ELR (cell line): ENCODE data around the gene KRTAP9-1.
"Not testable (repeated sequence)": the region's sequence is repeated elsewhere in the genome, so short reads cannot be mapped to it uniquely, and the experiment has no call there.

Experiments used
- DNase-seq: peaks from one replicate; pipeline ENCODE4 v3.0.0-alpha.2; 2015; ENCODE audit warnings: low read depth

Gene KRTAP9-1

GRCh38 chr17:41178843-41179616 lies 10.7 kb upstream of the KRTAP9-1 start:
- peak; percentile 36 for DNase-seq

DNA sequence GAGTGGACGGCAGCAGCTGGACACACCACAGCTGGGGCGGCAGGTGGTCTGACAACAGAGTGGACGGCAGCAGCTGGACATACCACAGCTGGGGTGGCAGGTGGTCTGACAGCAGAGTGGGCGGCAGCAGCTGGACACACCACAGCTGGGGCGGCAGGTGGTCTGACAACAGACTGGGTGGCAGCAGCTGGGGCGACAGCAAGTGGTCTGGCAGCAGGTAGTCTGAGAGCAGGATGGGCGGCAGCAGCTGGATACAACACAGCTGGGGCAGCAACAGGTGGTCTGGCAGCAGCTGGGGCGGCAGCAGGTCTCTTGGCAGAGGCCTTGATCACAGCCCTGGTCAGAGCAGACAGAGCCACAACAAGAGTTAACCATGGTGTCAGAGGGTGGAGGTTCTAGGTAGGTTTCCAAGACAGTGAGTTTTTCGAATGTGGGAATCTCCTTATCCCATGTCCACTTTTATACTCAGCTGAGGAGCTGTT lies 5.2 kb upstream of the KRTAP9-1 start, which contains the start of gene KRTAP4-1:
KRTAP4-1 (minus strand) TSS at position 432 of the 482 bp plus-strand sequence; CDS start at position 375, 57 bp downstream.
- DNase-seq, result no peak

DNA sequence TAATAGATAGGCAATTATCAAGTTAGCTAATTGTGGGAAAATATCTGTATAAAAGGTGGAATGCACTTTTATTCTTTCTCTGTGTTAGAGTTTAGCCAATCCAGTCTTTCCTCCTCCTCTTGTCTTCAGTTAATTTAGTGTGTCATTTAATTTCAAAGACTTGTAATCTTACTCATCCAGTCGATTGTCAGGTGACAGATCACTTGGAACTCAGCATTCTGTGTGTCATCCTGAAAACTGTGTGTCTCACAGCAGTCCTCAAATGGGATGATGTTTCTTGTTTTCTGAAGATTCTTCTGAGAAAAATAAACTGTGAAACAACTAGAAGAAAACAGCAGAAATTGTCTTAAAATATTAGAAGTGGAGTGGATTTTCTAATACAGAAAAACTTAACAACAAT lies 4.7 kb upstream of the KRTAP9-1 start:
- DNase-seq, result peak; percentile 3

- DNase-seq, result no peak
Observed at GRCh38 chr17:41186872-41187271, 2.8 kb upstream of the KRTAP9-1 start.

DNA sequence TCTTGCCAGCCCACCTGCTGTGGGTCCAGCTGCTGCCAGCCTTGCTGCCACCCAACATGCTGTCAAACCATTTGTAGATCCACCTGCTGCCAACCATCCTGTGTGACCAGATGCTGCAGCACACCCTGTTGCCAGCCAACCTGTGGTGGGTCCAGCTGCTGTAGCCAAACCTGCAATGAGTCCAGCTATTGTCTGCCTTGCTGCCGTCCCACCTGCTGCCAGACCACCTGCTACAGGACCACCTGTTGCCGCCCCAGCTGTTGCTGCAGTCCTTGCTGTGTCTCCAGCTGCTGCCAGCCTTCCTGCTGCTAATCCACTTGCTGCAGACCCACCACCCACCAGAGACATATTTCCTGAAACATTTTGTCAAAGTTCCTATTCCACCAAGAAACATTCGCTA lies 641 bp downstream of the KRTAP9-1 start:
- no peak for DNase-seq

- DNase-seq, result no peak
Observed at GRCh38 chr17:41196068-41196467, 6.4 kb downstream of the KRTAP9-1 start.

DNA sequence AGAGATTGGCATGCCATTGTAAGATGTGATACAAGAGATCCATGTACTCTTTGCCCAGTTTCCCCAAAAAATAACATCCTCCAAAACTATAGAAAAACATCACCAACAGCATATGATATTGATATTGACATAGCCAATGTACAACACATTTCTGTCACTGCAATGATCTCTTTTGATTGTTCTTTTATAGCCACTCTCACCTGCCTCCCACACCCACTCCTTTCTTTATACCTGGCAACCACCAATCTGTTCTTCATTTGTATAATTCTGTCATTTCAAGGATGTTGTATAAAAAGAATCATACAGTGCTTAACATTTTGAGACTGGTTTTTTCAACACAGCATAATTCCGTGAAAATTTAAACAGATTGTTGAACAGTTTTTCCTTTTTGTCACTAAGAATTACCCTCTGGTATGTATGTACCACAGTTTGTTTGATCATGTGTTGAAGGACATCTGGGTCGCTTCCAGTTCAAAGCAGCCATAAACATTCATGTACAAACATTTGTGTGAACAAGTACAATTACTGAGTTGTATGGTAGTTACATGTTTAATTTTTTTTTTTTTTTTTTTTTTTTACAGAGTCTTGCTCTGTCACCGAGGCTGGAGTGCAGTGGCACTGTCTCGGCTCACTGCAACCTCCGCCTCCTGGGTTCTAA lies 9.9 kb downstream of the KRTAP9-1 start:
- DNase-seq, result no peak

- peak; percentile 58 for DNase-seq
Observed at GRCh38 chr17:41211845-41212466, 22.3 kb downstream of the KRTAP9-1 start.

DNA sequence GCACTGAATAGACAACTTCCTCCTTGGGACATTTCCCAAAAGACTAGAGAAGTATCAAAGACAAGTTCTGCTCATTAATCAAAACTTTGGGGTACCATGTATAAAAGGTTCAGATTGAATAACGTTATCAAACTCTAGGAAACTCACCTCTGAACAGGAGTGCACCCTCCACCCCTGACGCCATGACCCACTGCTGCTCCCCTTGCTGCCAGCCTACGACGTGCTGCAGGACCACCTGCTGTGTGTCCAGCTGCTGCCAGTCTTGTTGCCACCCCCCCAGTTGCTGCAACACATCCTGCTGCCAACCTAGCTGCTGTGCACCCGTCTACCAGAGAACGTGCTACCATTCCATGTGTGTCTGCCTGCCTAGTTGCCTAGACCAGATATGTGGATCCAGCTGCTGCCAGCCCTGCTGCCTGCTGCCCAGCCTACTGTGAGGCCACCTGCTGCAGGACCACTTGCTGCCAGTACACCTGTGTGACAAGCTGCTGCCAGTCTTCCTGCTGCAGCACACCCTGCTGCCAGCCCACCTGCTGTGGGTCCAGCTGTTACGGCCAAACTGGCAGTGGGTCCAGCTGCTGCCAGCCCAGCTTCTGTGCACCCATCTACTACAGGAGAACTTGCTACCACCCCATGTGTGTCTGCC lies 23.0 kb downstream of the KRTAP9-1 start:
- DNase-seq, result no peak

GRCh38 chr17:41215681-41216080 lies 26.0 kb downstream of the KRTAP9-1 start:
- no peak for DNase-seq

DNA sequence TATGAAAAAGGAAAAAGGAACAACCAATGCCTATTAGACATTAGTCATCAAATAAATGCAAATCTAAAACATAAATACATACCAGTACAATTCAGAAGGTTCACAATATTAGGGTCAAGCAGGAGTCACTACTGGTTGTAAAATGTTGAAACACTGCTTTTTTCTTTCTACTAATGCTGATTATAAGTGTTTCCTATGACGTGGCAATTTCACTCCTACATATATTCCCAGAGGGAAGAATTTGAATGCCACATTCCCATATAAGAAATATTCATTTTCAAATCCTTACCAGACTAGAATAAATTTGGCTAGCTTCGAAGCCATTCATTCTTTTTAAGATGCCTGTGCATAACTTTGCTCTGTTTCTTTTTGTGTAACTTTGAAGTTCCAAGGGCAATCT lies 34.1 kb downstream of the KRTAP9-1 start:
- no peak for DNase-seq

DNA sequence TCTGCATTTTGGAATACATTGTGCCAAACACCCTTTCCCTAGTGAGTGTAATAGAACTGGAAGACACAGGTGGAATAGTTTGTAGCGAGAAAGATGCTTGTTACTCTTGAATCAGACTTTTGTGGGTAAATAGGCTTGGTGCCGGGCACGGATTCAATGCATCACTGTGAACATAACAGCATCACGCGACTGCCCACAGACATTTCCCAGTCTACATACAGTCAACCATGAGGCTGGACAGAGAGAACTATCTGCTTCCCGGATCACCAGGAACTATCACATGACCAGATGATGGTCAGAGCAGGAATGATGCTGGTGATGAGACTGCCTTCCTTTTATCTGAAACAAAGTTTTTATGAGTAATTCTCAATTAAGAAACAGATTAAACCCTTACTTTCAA lies 36.4 kb downstream of the KRTAP9-1 start:
- no peak for DNase-seq

DNA sequence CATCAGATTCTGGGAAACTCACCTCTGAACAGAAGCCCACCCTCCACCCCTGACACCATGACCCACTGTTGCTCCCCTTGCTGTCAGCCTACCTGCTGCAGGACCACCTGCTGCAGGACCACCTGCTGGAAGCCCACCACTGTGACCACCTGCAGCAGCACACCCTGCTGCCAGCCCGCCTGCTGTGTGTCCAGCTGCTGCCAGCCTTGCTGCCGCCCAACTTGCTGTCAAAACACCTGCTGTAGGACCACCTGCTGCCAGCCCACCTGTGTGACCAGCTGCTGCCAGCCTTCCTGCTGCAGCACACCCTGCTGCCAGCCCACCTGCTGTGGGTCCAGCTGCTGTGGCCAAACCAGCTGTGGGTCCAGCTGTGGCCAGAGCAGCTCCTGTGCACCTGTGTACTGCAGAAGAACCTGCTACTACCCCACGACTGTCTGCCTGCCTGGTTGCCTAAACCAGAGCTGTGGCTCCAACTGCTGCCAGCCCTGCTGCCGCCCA lies 37.0 kb downstream of the KRTAP9-1 start, which contains the start of gene KRTAP9-2:
KRTAP9-2 (plus strand) TSS at position 51 of the 498 bp plus-strand sequence; CDS start at position 58, 7 bp downstream.
- not testable (repeated sequence) for DNase-seq

GRCh38 chr17:41230094-41230493 lies 40.4 kb downstream of the KRTAP9-1 start:
- no peak for DNase-seq

DNA sequence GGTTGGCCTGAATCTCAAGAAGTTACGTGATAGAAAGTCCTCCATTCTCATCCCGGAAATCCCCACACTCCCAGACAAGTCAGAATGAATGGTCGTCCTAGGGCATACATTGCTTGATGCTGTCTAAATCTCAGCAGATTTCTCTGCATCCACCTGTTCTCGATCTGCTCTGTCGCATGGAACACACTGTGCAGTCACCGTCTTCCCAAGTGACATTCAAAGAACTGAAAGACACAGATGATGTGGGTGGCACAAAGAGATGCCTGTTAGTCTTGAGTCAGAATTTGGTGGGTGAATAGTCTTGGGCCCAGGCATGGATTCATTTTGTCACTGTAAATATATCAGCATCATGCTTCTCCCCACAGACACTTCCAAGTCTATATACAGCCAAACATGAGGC lies 42.0 kb downstream of the KRTAP9-1 start:
- no peak for DNase-seq

GRCh38 chr17:41232399-41233105 lies 42.9 kb downstream of the KRTAP9-1 start, which contains the start of gene KRTAP9-3:
TSS of gene KRTAP9-3 (plus strand) at chr17:41232449. CDS start at chr17:41232502, 53 bp downstream.
- not testable (repeated sequence) for DNase-seq

DNA sequence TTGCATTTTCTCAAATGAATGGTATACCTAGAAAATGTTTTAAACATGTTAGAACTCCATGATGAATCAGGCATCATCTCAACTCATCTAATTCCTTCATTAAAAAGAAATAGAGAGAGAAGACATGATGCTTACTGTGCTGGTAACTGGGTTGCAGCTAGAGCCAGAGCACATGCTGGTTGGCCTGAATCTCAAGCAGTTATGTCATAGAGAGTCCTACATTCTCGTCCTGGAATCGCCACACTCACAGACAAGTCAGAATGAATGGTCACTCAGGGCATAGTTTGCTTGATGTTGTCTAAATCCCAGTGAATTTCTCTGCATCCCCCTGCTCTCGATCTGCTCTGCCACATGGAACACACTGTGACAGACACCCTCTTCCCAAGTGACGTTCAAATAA lies 47.4 kb downstream of the KRTAP9-1 start:
- not testable (repeated sequence) for DNase-seq

DNA sequence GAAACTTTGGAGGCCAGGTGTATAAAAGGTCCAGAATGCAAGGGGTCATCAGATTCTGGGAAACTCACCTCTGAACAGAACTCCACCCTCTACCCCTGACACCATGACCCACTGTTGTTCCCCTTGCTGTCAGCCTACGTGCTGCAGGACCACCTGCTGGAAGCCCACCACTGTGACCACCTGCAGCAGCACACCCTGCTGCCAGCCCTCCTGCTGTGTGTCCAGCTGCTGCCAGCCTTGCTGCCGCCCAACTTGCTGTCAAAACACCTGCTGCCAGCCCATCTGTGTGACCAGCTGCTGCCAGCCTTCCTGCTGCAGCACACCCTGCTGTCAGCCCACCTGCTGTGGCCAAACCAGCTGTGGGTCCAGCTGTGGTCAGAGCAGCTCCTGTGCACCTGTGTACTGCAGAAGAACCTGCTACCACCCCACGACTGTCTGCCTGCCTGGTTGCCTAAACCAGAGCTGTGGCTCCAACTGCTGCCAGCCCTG lies 48.3 kb downstream of the KRTAP9-1 start, which contains the start of gene KRTAP9-8:
KRTAP9-8 (plus strand) TSS at position 51 of the 489 bp plus-strand sequence; CDS start at position 104, 53 bp downstream.
- DNase-seq, result not testable (repeated sequence)
